ENCODE results near the gene FAF1. TPM values are rescaled to one million over a fixed set of nuclear protein-coding genes. Genes with fewer than 3 reads are reported as not detected.

The FAF1 gene
- total RNA-seq, 2 experiments from 2014 or later: 84.6 to 88.2 TPM

- H3K9me3 Mint-ChIP-seq: no peaks in the 10 kb centered on the region
- ChIA-PET POLR2A (no interaction called here), CTCF (no interaction called here)
- H3K27ac Mint-ChIP-seq: no peak overlapping the region
- H3K4me3 Mint-ChIP-seq: no peak overlapping the region
- no peak for DNase-seq
- no peaks in the 10 kb centered on the region for H3K4me1 Mint-ChIP-seq
- H3K27me3 Mint-ChIP-seq: no peaks in the 10 kb centered on the region
- no peaks in the 10 kb centered on the region for H3K36me3 Mint-ChIP-seq (ENCODE audit: low read depth)
Observed at GRCh38 chr1:50665413-50665812, 294.7 kb downstream of the FAF1 start.

GRCh38 chr1:50661626-50662025 is 298.4 kb downstream of the FAF1 start:
- DNase-seq: no peak
- H3K36me3 Mint-ChIP-seq (ENCODE audit: low read depth): no peaks in the 10 kb centered on the region
- POLR2A ChIA-PET: no interaction called here
- CTCF ChIA-PET: interaction anchor here (0.6 kb wide), 1 partner anchor 9 kb away, joined by 3 read pairs; no protein-coding TSS in a partner anchor
- H3K9me3 Mint-ChIP-seq: no peaks in the 10 kb centered on the region
- peaks cover 11% of the 10 kb centered on the region for H3K4me1 Mint-ChIP-seq
- H3K27ac Mint-ChIP-seq: no peak overlapping the region
- no peak overlapping the region for H3K4me3 Mint-ChIP-seq
- no peaks in the 10 kb centered on the region for H3K27me3 Mint-ChIP-seq

DNA sequence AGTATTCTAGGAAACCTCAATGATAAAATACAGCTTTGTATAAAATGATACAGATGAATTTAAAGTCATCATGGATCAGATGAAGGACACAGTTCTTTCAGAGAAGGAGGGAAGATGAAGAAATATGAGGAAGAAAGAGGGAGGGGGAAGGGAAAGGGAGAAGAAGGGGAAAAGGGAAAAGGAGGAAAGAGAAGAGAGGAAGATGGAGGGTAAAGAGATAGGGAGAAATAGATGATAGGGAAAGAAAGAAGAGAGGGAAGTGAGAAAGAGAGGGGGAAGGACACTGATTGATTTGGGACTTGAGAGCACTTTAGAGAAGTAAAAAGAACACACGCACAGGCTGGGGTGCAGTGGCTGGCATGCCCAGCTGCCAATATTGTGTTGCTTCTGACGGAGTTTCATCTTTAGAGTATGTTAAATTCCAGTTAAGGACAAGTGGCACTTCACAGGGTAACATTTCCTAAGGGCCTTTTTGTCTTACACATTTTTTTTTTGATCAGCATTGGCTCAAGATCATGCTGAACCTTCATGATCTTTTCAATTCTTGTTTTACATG is 300.9 kb downstream of the FAF1 start:
- Mint-ChIP-seq H3K9me3 (no peaks in the 10 kb centered on the region), H3K4me3 (no peak overlapping the region), H3K27ac (no peak overlapping the region), H3K36me3 (ENCODE audit: low read depth) (peaks cover 4% of the 10 kb centered on the region), H3K4me1 (peaks cover 11% of the 10 kb centered on the region), H3K27me3 (no peaks in the 10 kb centered on the region)
- POLR2A ChIA-PET: no interaction called here
- no peak for DNase-seq
- CTCF ChIA-PET: interaction anchor here (0.7 kb wide), 1 partner anchor 401 kb away, joined by 4 read pairs; no protein-coding TSS in a partner anchor

DNA sequence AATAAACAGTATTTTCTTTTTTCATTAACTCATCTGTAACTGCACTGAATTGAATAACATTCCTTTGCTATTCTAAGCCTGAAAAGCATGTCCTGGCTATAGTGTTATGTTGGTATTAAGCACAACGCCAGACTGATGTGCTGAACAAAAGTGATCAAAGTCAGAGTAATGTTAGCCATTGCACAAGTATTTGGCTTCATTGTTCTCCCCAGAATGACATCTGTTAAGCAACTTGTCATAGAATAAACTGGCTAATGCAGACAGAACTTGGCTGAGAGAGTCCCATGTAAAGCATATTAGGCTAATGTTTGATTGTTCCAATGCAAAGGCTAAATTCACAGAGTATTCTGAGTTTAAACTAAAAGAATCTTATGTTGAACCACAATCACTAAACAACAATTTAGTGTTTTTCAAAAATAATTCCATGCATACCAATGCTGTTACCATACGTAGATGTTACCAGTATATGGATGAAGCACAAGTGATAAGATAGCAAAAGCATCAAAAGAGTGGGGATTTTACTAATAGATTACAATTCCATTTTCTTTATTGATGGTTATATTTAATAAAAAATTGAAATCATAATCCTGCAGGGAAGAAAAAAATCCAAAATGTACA is 301.5 kb downstream of the FAF1 start:
- H3K27ac Mint-ChIP-seq: no peak overlapping the region
- no peak for DNase-seq
- POLR2A ChIA-PET: no interaction called here

GRCh38 chr1:50656931-50657330 is 303.1 kb downstream of the FAF1 start:
- H3K27ac Mint-ChIP-seq: no peak overlapping the region
- peaks cover 4% of the 10 kb centered on the region for H3K36me3 Mint-ChIP-seq (ENCODE audit: low read depth)
- no peak overlapping the region for H3K4me3 Mint-ChIP-seq
- no peaks in the 10 kb centered on the region for H3K27me3 Mint-ChIP-seq
- POLR2A ChIA-PET: no interaction called here
- CTCF ChIA-PET: no interaction called here
- no peak for DNase-seq
- peaks cover 11% of the 10 kb centered on the region for H3K4me1 Mint-ChIP-seq
- no peaks in the 10 kb centered on the region for H3K9me3 Mint-ChIP-seq

More for the DNA sequence above, 301.5 kb downstream of the FAF1 start:
- H3K4me3 Mint-ChIP-seq: no peak overlapping the region
- CTCF ChIA-PET: interaction anchor here (0.7 kb wide), 1 partner anchor 401 kb away, joined by 4 read pairs; no protein-coding TSS in a partner anchor
- peaks cover 4% of the 10 kb centered on the region for H3K36me3 Mint-ChIP-seq (ENCODE audit: low read depth)
- no peaks in the 10 kb centered on the region for H3K27me3 Mint-ChIP-seq
- H3K4me1 Mint-ChIP-seq: peaks cover 11% of the 10 kb centered on the region
- H3K9me3 Mint-ChIP-seq: no peaks in the 10 kb centered on the region

- H3K4me3 Mint-ChIP-seq: no peak overlapping the region
- no peaks in the 10 kb centered on the region for H3K9me3 Mint-ChIP-seq
- no peaks in the 10 kb centered on the region for H3K27me3 Mint-ChIP-seq
- H3K27ac Mint-ChIP-seq: no peak overlapping the region
- no peaks in the 10 kb centered on the region for H3K4me1 Mint-ChIP-seq
- H3K36me3 Mint-ChIP-seq (ENCODE audit: low read depth): peaks cover 4% of the 10 kb centered on the region
- CTCF ChIA-PET: interaction anchor here (1.2 kb wide), 1 partner anchor 43 kb away, joined by 3 read pairs; no protein-coding TSS in a partner anchor
- DNase-seq: no peak
- POLR2A ChIA-PET: no interaction called here
Observed at GRCh38 chr1:50651476-50652263, 308.4 kb downstream of the FAF1 start.

- DNase-seq: no peak
- peaks cover 9% of the 10 kb centered on the region for H3K36me3 Mint-ChIP-seq (ENCODE audit: low read depth)
- no peaks in the 10 kb centered on the region for H3K27me3 Mint-ChIP-seq
- no peak overlapping the region for H3K27ac Mint-ChIP-seq
- no peak overlapping the region for H3K4me3 Mint-ChIP-seq
- CTCF ChIA-PET: no interaction called here
- H3K4me1 Mint-ChIP-seq: no peaks in the 10 kb centered on the region
- H3K9me3 Mint-ChIP-seq: no peaks in the 10 kb centered on the region
- POLR2A ChIA-PET: no interaction called here
Observed at GRCh38 chr1:50646526-50646925, 313.5 kb downstream of the FAF1 start.

DNA sequence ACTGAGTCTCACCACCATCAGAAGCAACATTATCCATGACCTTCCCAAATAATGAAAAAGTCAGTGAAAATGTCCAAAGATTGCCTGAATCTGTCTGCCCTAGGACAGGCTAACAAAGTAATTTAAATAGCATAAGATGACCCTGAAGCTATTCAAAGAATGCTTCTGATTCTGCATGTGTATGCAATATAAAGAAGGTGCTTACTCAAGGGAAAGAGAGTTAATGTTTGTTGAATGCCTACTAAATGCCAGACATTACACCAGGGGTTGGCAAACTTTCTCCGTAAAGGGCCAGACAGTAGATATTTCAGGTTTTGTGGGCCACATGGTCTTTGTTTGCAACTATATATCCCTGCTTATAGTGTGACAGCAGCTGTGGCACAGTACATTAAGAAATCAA is 314.9 kb downstream of the FAF1 start:
- no peak for DNase-seq
- POLR2A ChIA-PET: no interaction called here
- Mint-ChIP-seq H3K4me3 (no peak overlapping the region), H3K4me1 (no peaks in the 10 kb centered on the region), H3K27me3 (no peaks in the 10 kb centered on the region), H3K9me3 (no peaks in the 10 kb centered on the region), H3K27ac (no peak overlapping the region), H3K36me3 (ENCODE audit: low read depth) (peaks cover 9% of the 10 kb centered on the region)
- CTCF ChIA-PET: no interaction called here

- ChIA-PET CTCF (no interaction called here), POLR2A (no interaction called here)
- Mint-ChIP-seq H3K9me3 (no peaks in the 10 kb centered on the region), H3K4me3 (no peak overlapping the region), H3K27ac (no peak overlapping the region), H3K27me3 (no peaks in the 10 kb centered on the region), H3K36me3 (ENCODE audit: low read depth) (peaks cover 9% of the 10 kb centered on the region), H3K4me1 (no peaks in the 10 kb centered on the region)
- DNase-seq: no peak
Observed at GRCh38 chr1:50644447-50645105, 315.5 kb downstream of the FAF1 start.

- H3K4me1 Mint-ChIP-seq: no peaks in the 10 kb centered on the region
- H3K27ac Mint-ChIP-seq: no peak overlapping the region
- POLR2A ChIA-PET: no interaction called here
- no peak for DNase-seq
- H3K9me3 Mint-ChIP-seq: no peaks in the 10 kb centered on the region
- H3K36me3 Mint-ChIP-seq (ENCODE audit: low read depth): peaks cover 2% of the 10 kb centered on the region
- CTCF ChIA-PET: interaction anchor here (0.6 kb wide), 2 partner anchors 328 to 1209 kb away, joined by 3 read pairs; no protein-coding TSS in a partner anchor
- no peaks in the 10 kb centered on the region for H3K27me3 Mint-ChIP-seq
- H3K4me3 Mint-ChIP-seq: no peak overlapping the region
Observed at GRCh38 chr1:50637460-50637859, 322.6 kb downstream of the FAF1 start.

DNA sequence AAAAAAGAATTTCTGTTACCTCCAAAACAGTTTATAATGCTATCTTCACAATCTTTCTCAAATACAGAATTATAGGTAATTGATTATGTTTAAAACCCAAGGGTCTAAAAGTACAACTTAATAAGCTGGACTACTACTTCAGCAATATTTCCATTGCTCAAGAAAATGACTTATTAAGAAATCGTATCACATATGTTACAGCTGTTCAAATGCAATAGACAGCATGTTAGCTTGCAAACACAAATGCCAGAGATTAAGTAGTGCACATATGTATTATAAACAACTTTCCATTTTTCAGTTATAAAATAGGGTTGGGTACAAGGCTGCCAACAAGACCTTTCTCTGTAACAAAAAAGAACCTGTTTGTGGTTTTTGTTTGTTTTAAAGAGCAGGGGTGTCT is 325.8 kb downstream of the FAF1 start:
- Mint-ChIP-seq H3K27me3 (no peaks in the 10 kb centered on the region), H3K27ac (no peak overlapping the region)

DNA sequence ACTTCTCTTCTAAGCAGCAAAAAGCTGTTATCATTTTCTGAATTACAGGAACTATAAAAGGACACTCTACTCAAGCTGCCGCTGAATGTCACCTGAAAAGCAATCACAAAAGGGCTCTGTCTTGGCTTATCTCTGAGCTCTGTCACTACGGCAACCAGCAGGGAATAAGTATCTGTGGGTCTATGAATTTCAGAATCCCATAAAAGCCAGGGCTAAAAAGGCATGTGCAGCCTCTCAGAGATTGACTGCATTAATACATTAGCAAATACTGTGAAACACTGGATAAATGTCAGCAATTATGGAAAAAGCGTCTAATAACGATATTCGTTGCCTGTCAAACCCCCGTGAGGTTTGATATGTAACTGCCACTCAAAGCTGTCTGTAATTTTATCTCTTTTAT is 326.6 kb downstream of the FAF1 start:
- H3K4me3 Mint-ChIP-seq: no peak overlapping the region
- H3K9me3 Mint-ChIP-seq: no peaks in the 10 kb centered on the region
- no peak overlapping the region for H3K27ac Mint-ChIP-seq
- H3K4me1 Mint-ChIP-seq: peaks cover 2% of the 10 kb centered on the region
- CTCF ChIA-PET: no interaction called here
- POLR2A ChIA-PET: no interaction called here
- no peaks in the 10 kb centered on the region for H3K27me3 Mint-ChIP-seq
- no peaks in the 10 kb centered on the region for H3K36me3 Mint-ChIP-seq (ENCODE audit: low read depth)
- no peak for DNase-seq

More for the DNA sequence above, 325.8 kb downstream of the FAF1 start:
- Mint-ChIP-seq H3K4me1 (peaks cover 2% of the 10 kb centered on the region), H3K36me3 (ENCODE audit: low read depth) (peaks cover under 1% of the 10 kb centered on the region), H3K4me3 (no peak overlapping the region), H3K9me3 (no peaks in the 10 kb centered on the region)
- DNase-seq: no peak
- CTCF ChIA-PET: no interaction called here
- POLR2A ChIA-PET: no interaction called here

- Mint-ChIP-seq H3K4me1 (peaks cover 2% of the 10 kb centered on the region), H3K36me3 (ENCODE audit: low read depth) (no peaks in the 10 kb centered on the region), H3K27me3 (no peaks in the 10 kb centered on the region), H3K27ac (no peak overlapping the region), H3K4me3 (no peak overlapping the region), H3K9me3 (no peaks in the 10 kb centered on the region)
- POLR2A ChIA-PET: no interaction called here
- DNase-seq: no peak
- CTCF ChIA-PET: no interaction called here
Observed at GRCh38 chr1:50631161-50631560, 328.9 kb downstream of the FAF1 start.
